ENCODE results near the gene LDLRAD3. TPM values are rescaled to one million over a fixed set of nuclear protein-coding genes. Genes with fewer than 3 reads are reported as not detected.

LDLRAD3 gene
- total RNA-seq, 1 donor from 2014 or later, result 19.6 TPM

GRCh38 chr11:36132940-36133339, 189.1 kb downstream of the LDLRAD3 start:
- Mint-ChIP-seq H3K4me1 (ENCODE audit: low read depth) (peaks cover 3% of the 10 kb centered on the region), H3K27me3 (peaks cover 3% of the 10 kb centered on the region), H3K9me3 (ENCODE audit: low read depth) (peaks cover 5% of the 10 kb centered on the region), H3K4me3 (ENCODE audit: low read depth) (no peak overlapping the region), H3K36me3 (ENCODE audit: insufficient read depth) (peaks cover 3% of the 10 kb centered on the region), H3K27ac (no peak overlapping the region)
- TF ChIP-seq CTCF (IDR thresholded peaks at IDR 0.05; ENCODE audit: unreplicated experiment), result no peak
- no peak for DNase-seq (ENCODE audit: low spot score, unreplicated experiment)

GRCh38 chr11:36135076-36135475, 191.2 kb downstream of the LDLRAD3 start:
- peaks cover 2% of the 10 kb centered on the region for H3K9me3 Mint-ChIP-seq (ENCODE audit: low read depth)
- H3K27me3 Mint-ChIP-seq, result no peaks in the 10 kb centered on the region
- peaks cover 8% of the 10 kb centered on the region for H3K4me1 Mint-ChIP-seq (ENCODE audit: low read depth)
- no peak for DNase-seq (ENCODE audit: low spot score, unreplicated experiment)
- no peak for TF ChIP-seq CTCF (IDR thresholded peaks at IDR 0.05; ENCODE audit: unreplicated experiment)
- no peak overlapping the region for H3K4me3 Mint-ChIP-seq (ENCODE audit: low read depth)
- H3K27ac Mint-ChIP-seq, result no peak overlapping the region
- peaks cover 2% of the 10 kb centered on the region for H3K36me3 Mint-ChIP-seq (ENCODE audit: insufficient read depth)

- no peak for TF ChIP-seq CTCF (IDR thresholded peaks at IDR 0.05; ENCODE audit: unreplicated experiment)
- no peak for DNase-seq (ENCODE audit: low spot score, unreplicated experiment)
- Mint-ChIP-seq H3K4me1 (ENCODE audit: low read depth) (peaks cover 14% of the 10 kb centered on the region), H3K27ac (no peak overlapping the region), H3K36me3 (ENCODE audit: insufficient read depth) (no peaks in the 10 kb centered on the region), H3K9me3 (ENCODE audit: low read depth) (no peaks in the 10 kb centered on the region), H3K27me3 (no peaks in the 10 kb centered on the region), H3K4me3 (ENCODE audit: low read depth) (no peak overlapping the region)
These were observed 195.9 kb downstream of the LDLRAD3 start for GRCh38 chr11:36139767-36140166.

- Mint-ChIP-seq H3K27me3 (no peaks in the 10 kb centered on the region), H3K4me3 (ENCODE audit: low read depth) (no peak overlapping the region), H3K4me1 (ENCODE audit: low read depth) (peaks cover 19% of the 10 kb centered on the region), H3K27ac (peak overlapping the region; percentile 14), H3K36me3 (ENCODE audit: insufficient read depth) (no peaks in the 10 kb centered on the region), H3K9me3 (ENCODE audit: low read depth) (no peaks in the 10 kb centered on the region)
- no peak for DNase-seq (ENCODE audit: low spot score, unreplicated experiment)
- no peak for TF ChIP-seq CTCF (IDR thresholded peaks at IDR 0.05; ENCODE audit: unreplicated experiment)
These were observed 197.5 kb downstream of the LDLRAD3 start for GRCh38 chr11:36141196-36141953.

GRCh38 chr11:36141956-36142355, 198.1 kb downstream of the LDLRAD3 start:
- no peak overlapping the region for H3K27ac Mint-ChIP-seq
- H3K4me1 Mint-ChIP-seq (ENCODE audit: low read depth), result peaks cover 21% of the 10 kb centered on the region
- no peaks in the 10 kb centered on the region for H3K27me3 Mint-ChIP-seq
- H3K36me3 Mint-ChIP-seq (ENCODE audit: insufficient read depth), result no peaks in the 10 kb centered on the region
- no peak overlapping the region for H3K4me3 Mint-ChIP-seq (ENCODE audit: low read depth)
- no peak for DNase-seq (ENCODE audit: low spot score, unreplicated experiment)
- TF ChIP-seq CTCF (IDR thresholded peaks at IDR 0.05; ENCODE audit: unreplicated experiment), result no peak
- H3K9me3 Mint-ChIP-seq (ENCODE audit: low read depth), result no peaks in the 10 kb centered on the region

Data from progenitor cell of endocrine pancreas (in vitro differentiated cells).